H9 (cell line): ENCODE data around the gene MAPK1IP1L. TPM values are rescaled to one million over a fixed set of nuclear protein-coding genes. Genes with fewer than 3 reads are reported as not detected.

Source experiments
- DNase-seq: peaks from one replicate; pipeline ENCODE4 v3.0.0-alpha.2; 2017
- H2AFZ ChIP-seq: one replicate; pipeline ENCODE4 v1.6.1; 2013; ENCODE audit warnings: mild to moderate bottlenecking, low read length, control low read depth, moderate library complexity
- H2AK5ac ChIP-seq: 2 replicates; pipeline ENCODE4 v1.6.1; 2013; ENCODE audit warnings: low read length, control low read depth, mixed read lengths; ENCODE audit not compliant: insufficient read length
- H2BK120ac ChIP-seq: one replicate; pipeline ENCODE4 v1.6.1; 2013; ENCODE audit warnings: low read depth, mild to moderate bottlenecking, low read length, control low read depth, inconsistent platforms; ENCODE audit not compliant: poor library complexity, severe bottlenecking
- H2BK12ac ChIP-seq: 2 replicates; pipeline ENCODE4 v1.6.1; 2013; ENCODE audit warnings: low read length, control low read depth, mixed read lengths, low read depth; ENCODE audit not compliant: insufficient read length
- H2BK15ac ChIP-seq: 2 replicates; pipeline ENCODE4 v1.6.1; 2013; ENCODE audit warnings: low read depth, low read length, control low read depth
- H2BK20ac ChIP-seq: one replicate; pipeline ENCODE4 v1.6.1; 2013; ENCODE audit warnings: low read depth, mild to moderate bottlenecking, low read length, control low read depth, inconsistent platforms; ENCODE audit not compliant: poor library complexity, severe bottlenecking
- H2BK5ac ChIP-seq: 2 replicates; pipeline ENCODE4 v1.6.1; 2013; ENCODE audit warnings: low read length, control low read depth, mixed read lengths; ENCODE audit not compliant: insufficient read length
- H3K14ac ChIP-seq: 2 replicates; pipeline ENCODE4 v1.6.1; 2013; ENCODE audit warnings: low read length, control low read depth; ENCODE audit not compliant: insufficient read depth
- H3K18ac ChIP-seq: 2 replicates; pipeline ENCODE4 v1.6.1; 2013; ENCODE audit warnings: low read depth, mild to moderate bottlenecking, mixed read lengths, low read length, control low read depth; ENCODE audit not compliant: insufficient read length
- H3K23ac ChIP-seq: 2 replicates; pipeline ENCODE4 v1.6.1; 2013; ENCODE audit warnings: low read length, control low read depth, mixed read lengths, low read depth; ENCODE audit not compliant: insufficient read length
- H3K23me2 ChIP-seq: 2 replicates; pipeline ENCODE4 v1.6.1; 2013; ENCODE audit warnings: low read depth, mild to moderate bottlenecking, mixed read lengths, low read length, control low read depth; ENCODE audit not compliant: insufficient read length, poor library complexity, severe bottlenecking
- H3K27ac ChIP-seq: 2 replicates; pipeline ENCODE4 v1.5.1; 2013; ENCODE audit warnings: low read length, control low read depth, mixed read lengths, low read depth; ENCODE audit not compliant: insufficient read length
- H3K27me3 ChIP-seq: 2 replicates; pipeline ENCODE4 v1.6.1; 2013; ENCODE audit warnings: low read length, control low read depth, inconsistent platforms; ENCODE audit not compliant: insufficient read depth
- H3K4ac ChIP-seq: 2 replicates; pipeline ENCODE4 v1.6.1; 2013; ENCODE audit warnings: low read depth, mild to moderate bottlenecking, control low read depth, inconsistent platforms, low read length, moderate library complexity
- H3K4me1 ChIP-seq: 2 replicates; pipeline ENCODE4 v1.6.1; 2013; ENCODE audit warnings: low read length, control low read depth, inconsistent platforms; ENCODE audit not compliant: insufficient read depth
- H3K4me2 ChIP-seq: 2 replicates; pipeline ENCODE4 v1.6.1; 2013; ENCODE audit warnings: low read length, control low read depth, mixed read lengths; ENCODE audit not compliant: insufficient read length, insufficient read depth
- H3K56ac ChIP-seq: 2 replicates; pipeline ENCODE4 v1.6.1; 2013; ENCODE audit warnings: low read depth, mild to moderate bottlenecking, mixed read lengths, low read length, control low read depth; ENCODE audit not compliant: insufficient read length
- H3K79me1 ChIP-seq: 2 replicates; pipeline ENCODE4 v1.6.1; 2013; ENCODE audit warnings: low read depth, mild to moderate bottlenecking, moderate library complexity, low read length, control low read depth, inconsistent platforms; ENCODE audit not compliant: insufficient read depth, poor library complexity, severe bottlenecking
- H3K79me2 ChIP-seq: 2 replicates; pipeline ENCODE4 v1.6.1; 2013; ENCODE audit warnings: low read length, control low read depth, inconsistent platforms; ENCODE audit not compliant: insufficient read depth
- H3K9ac ChIP-seq: 2 replicates; pipeline ENCODE4 v1.6.1; 2013; ENCODE audit warnings: low read length, control low read depth, mixed read lengths; ENCODE audit not compliant: insufficient read length; ENCODE audit errors: extremely low read depth
- H3K9me3 ChIP-seq: one replicate; pipeline ENCODE4 v1.6.1; 2013; ENCODE audit warnings: low read depth, low read length, inconsistent platforms; ENCODE audit not compliant: control insufficient read depth
- H3T11ph ChIP-seq: one replicate; pipeline ENCODE4 v1.6.1; 2013; ENCODE audit warnings: mild to moderate bottlenecking, low read length, control low read depth, inconsistent platforms
- H4K20me1 ChIP-seq: one replicate; pipeline ENCODE4 v1.6.1; 2013; ENCODE audit not compliant: control insufficient read depth, insufficient read length, insufficient read depth
- H4K5ac ChIP-seq: 2 replicates; pipeline ENCODE4 v1.6.1; 2013; ENCODE audit warnings: low read depth, mild to moderate bottlenecking, mixed read lengths, low read length, control low read depth; ENCODE audit not compliant: insufficient read length
- H4K8ac ChIP-seq: replicated peaks from 2 replicates; pipeline ENCODE4 v1.6.1; 2013; ENCODE audit warnings: low read length, control low read depth, mixed read lengths, low read depth; ENCODE audit not compliant: insufficient read length
- H4K91ac ChIP-seq: 2 replicates; pipeline ENCODE4 v1.6.1; 2013; ENCODE audit warnings: low read depth, mild to moderate bottlenecking, moderate library complexity, mixed read lengths, low read length, control low read depth; ENCODE audit not compliant: insufficient read length
- H3K27ac Mint-ChIP-seq, 3 experiments: 2 replicates in 2 of 3; 3 replicates in 1 of 3; pipeline ENCODE4 v1.8.0; 2020 to 2021; ENCODE audit warnings: mixed read lengths in 3 of 3, mild to moderate bottlenecking in 1 of 3, moderate library complexity in 1 of 3
- H3K27me3 Mint-ChIP-seq: 2 replicates; pipeline ENCODE4 v1.8.0; 2021; ENCODE audit warnings: low read depth, mild to moderate bottlenecking, moderate library complexity, mixed read lengths
- H3K36me3 Mint-ChIP-seq, 3 experiments: 2 replicates in 2 of 3; 3 replicates in 1 of 3; pipeline ENCODE4 v1.8.0; 2020 to 2021; ENCODE audit warnings: low read depth in 3 of 3, mixed read lengths in 3 of 3; ENCODE audit not compliant: insufficient read depth in 1 of 3
- H3K4me1 Mint-ChIP-seq, 2 experiments: 2 replicates each; pipeline ENCODE4 v1.8.0; 2020; ENCODE audit warnings: mixed read lengths in 2 of 2
- H3K4me3 Mint-ChIP-seq, 2 experiments: 2 replicates in 1 of 2; 3 replicates in 1 of 2; pipeline ENCODE4 v1.8.0; 2020 to 2021; ENCODE audit warnings: mild to moderate bottlenecking in 2 of 2, mixed read lengths in 2 of 2, moderate library complexity in 1 of 2
- H3K9me3 Mint-ChIP-seq, 2 experiments: 2 replicates in 1 of 2; 3 replicates in 1 of 2; pipeline ENCODE4 v1.8.0; 2020; ENCODE audit warnings: mild to moderate bottlenecking in 2 of 2, mixed read lengths in 2 of 2, moderate library complexity in 1 of 2
- total RNA-seq: library from RNA; stranded (reverse); gene quantifications from 2 replicates; pipeline ENCODE4 v1.2.1, GENCODE V29; 2021
- TF ChIP-seq, protein P1 (sequence below): fragments of 200-600 bp; sonication (generic); conservative IDR thresholded peaks from 3 replicates; pipeline ENCODE4 v1.8.0; 2021; ENCODE audit warnings: antibody characterized with exemption, mild to moderate bottlenecking

Gene MAPK1IP1L
- total RNA-seq, 1 experiment from 2014 or later, result 133 TPM

GRCh38 chr14:55088356-55088755 lies 36.9 kb downstream of the MAPK1IP1L start:
- H3K4me3 Mint-ChIP-seq, result no peak overlapping the region
- DNase-seq, result no peak
- Histone ChIP-seq H3K56ac (no peak overlapping the region), H3T11ph (no peak overlapping the region), H3K4me1 (no peaks in the 10 kb centered on the region), H3K79me1 (no peaks in the 10 kb centered on the region), H4K5ac (no peak overlapping the region), H4K8ac (no peak overlapping the region), H3K9ac (no peak overlapping the region), H3K4me2 (no peak overlapping the region), H3K18ac (no peak overlapping the region), H3K14ac (no peak overlapping the region), H2BK120ac (no peak overlapping the region), H3K9me3 (no peaks in the 10 kb centered on the region), H4K91ac (no peak overlapping the region), H3K23me2 (no peaks in the 10 kb centered on the region), H3K79me2 (no peaks in the 10 kb centered on the region), H3K4ac (no peak overlapping the region), H2BK5ac (no peak overlapping the region), H2AK5ac (no peak overlapping the region), H3K27ac (no peak overlapping the region), H2AFZ (no peak overlapping the region), H3K23ac (no peak overlapping the region), H2BK15ac (no peak overlapping the region), H3K27me3 (no peaks in the 10 kb centered on the region), H2BK20ac (no peak overlapping the region), H4K20me1 (no peaks in the 10 kb centered on the region), H2BK12ac (no peak overlapping the region)
- peaks cover 2 to 5% of the 10 kb centered on the region in 2 experiments for H3K4me1 Mint-ChIP-seq
- peaks cover 5% of the 10 kb centered on the region; the same call in 1 of the 2 replicates for H3K27me3 Mint-ChIP-seq
- H3K27ac Mint-ChIP-seq, result no peak overlapping the region
- H3K36me3 Mint-ChIP-seq, result no peaks in the 10 kb centered on the region
- TF ChIP-seq, protein P1, sequence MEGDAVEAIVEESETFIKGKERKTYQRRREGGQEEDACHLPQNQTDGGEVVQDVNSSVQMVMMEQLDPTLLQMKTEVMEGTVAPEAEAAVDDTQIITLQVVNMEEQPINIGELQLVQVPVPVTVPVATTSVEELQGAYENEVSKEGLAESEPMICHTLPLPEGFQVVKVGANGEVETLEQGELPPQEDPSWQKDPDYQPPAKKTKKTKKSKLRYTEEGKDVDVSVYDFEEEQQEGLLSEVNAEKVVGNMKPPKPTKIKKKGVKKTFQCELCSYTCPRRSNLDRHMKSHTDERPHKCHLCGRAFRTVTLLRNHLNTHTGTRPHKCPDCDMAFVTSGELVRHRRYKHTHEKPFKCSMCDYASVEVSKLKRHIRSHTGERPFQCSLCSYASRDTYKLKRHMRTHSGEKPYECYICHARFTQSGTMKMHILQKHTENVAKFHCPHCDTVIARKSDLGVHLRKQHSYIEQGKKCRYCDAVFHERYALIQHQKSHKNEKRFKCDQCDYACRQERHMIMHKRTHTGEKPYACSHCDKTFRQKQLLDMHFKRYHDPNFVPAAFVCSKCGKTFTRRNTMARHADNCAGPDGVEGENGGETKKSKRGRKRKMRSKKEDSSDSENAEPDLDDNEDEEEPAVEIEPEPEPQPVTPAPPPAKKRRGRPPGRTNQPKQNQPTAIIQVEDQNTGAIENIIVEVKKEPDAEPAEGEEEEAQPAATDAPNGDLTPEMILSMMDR, result no peak
- no peaks in the 10 kb centered on the region for H3K9me3 Mint-ChIP-seq
